ENCODE results near the gene RFPL2. TPM values are rescaled to one million over a fixed set of nuclear protein-coding genes. Genes with fewer than 3 reads are reported as not detected.
"Not testable (repeated sequence)": the region's sequence is repeated elsewhere in the genome, so short reads cannot be mapped to it uniquely, and the experiment has no call there.

RFPL2 gene
- total RNA-seq, 2 experiments from 2014 or later: 0.52 to 0.53 TPM

GRCh38 chr22:32181043-32181442 is 23.8 kb downstream of the RFPL2 start:
- no peak overlapping the region for H3K27ac Mint-ChIP-seq
- no peaks in the 10 kb centered on the region for H3K4me1 Mint-ChIP-seq (ENCODE audit: low read depth)
- intact Hi-C loops (cut with micrococcal nuclease): no loop called here
- ChIA-PET CTCF (no interaction called here), POLR2A (no interaction called here)
- H3K36me3 Mint-ChIP-seq: no peaks in the 10 kb centered on the region
- no peak for DNase-seq
- no peaks in the 10 kb centered on the region for H3K9me3 Mint-ChIP-seq
- no peak overlapping the region for H3K4me3 Mint-ChIP-seq
- H3K27me3 Mint-ChIP-seq: peaks cover 16% of the 10 kb centered on the region

GRCh38 chr22:32177221-32177765 is 27.6 kb downstream of the RFPL2 start:
- Mint-ChIP-seq H3K36me3 (no peaks in the 10 kb centered on the region), H3K4me1 (ENCODE audit: low read depth) (no peaks in the 10 kb centered on the region), H3K27me3 (peaks cover 20% of the 10 kb centered on the region), H3K4me3 (no peak overlapping the region), H3K9me3 (no peaks in the 10 kb centered on the region), H3K27ac (no peak overlapping the region)
- intact Hi-C loops (cut with micrococcal nuclease): no loop called here
- no peak for DNase-seq
- ChIA-PET CTCF (no interaction called here), POLR2A (no interaction called here)

DNA sequence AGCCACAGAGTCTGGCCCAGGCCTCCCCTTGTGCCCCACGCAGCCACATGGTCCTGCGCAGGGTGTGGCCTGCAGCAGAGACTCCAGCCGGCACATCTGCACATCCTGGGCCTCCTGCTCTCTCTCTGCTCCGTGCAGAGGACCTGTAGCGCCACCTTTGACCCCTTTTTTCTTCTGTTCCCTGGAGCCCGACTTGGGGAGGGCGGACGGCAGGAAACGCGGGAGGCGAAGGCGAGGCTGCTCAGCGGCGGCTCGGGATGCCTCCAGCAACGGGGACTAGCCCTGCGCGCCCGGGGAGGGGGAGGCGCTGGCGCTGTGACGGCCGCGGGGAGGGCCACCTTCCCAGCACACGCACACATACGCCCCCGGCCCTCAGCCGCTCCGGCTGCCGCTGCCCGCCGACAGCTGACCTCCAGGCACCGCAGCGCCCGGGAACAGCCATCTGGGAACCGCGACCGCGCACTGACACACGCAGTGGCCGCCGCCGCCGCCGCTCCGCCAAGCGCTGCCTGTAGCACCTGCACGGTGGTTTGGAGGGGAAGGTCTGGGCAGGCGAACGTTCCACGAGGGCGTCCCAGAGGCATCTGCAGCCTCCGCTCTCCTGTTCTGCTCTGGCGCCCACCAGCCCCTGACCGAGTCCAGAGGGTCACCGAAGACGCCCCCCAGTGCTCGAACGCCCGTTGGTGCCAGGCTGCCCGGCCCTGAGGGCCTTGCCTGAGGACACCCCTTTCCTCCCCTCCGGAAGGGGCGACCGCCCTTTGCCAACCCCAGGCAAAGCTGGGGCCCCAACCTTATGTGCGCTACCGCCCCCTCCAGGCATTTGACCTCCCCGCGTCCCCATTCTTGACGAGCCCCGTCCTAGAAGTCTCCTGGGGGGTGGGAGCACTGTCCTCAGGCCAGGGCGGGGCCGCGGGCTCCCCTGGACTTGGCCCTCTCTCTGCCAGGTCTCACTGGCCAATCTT is 28.9 kb downstream of the RFPL2 start:
- DNase-seq: peak; percentile 29
- no peak overlapping the region for H3K4me3 Mint-ChIP-seq
- H3K4me1 Mint-ChIP-seq (ENCODE audit: low read depth): no peaks in the 10 kb centered on the region
- H3K27ac Mint-ChIP-seq: no peak overlapping the region
- ChIA-PET POLR2A (no interaction called here), CTCF (interaction anchor here (0.7 to 0.8 kb wide), 2 partner anchors 93 to 199 kb away, joined by 3 read pairs; no protein-coding TSS in a partner anchor)
- no peaks in the 10 kb centered on the region for H3K9me3 Mint-ChIP-seq
- H3K36me3 Mint-ChIP-seq: no peaks in the 10 kb centered on the region
- intact Hi-C loops (cut with micrococcal nuclease): no loop called here
- H3K27me3 Mint-ChIP-seq: peaks cover 20% of the 10 kb centered on the region

GRCh38 chr22:32175115-32175514 is 29.8 kb downstream of the RFPL2 start:
- no peak overlapping the region for H3K27ac Mint-ChIP-seq
- H3K36me3 Mint-ChIP-seq: no peaks in the 10 kb centered on the region
- H3K4me1 Mint-ChIP-seq (ENCODE audit: low read depth): no peaks in the 10 kb centered on the region
- DNase-seq: no peak
- no peaks in the 10 kb centered on the region for H3K9me3 Mint-ChIP-seq
- POLR2A ChIA-PET: no interaction called here
- H3K27me3 Mint-ChIP-seq: peaks cover 20% of the 10 kb centered on the region
- intact Hi-C loops (cut with micrococcal nuclease): no loop called here
- CTCF ChIA-PET: interaction anchor here (0.7 kb wide), 1 partner anchor 327 kb away, joined by 3 read pairs; no protein-coding TSS in a partner anchor
- no peak overlapping the region for H3K4me3 Mint-ChIP-seq

- POLR2A ChIA-PET: no interaction called here
- peaks cover 7% of the 10 kb centered on the region for H3K4me1 Mint-ChIP-seq (ENCODE audit: low read depth)
- intact Hi-C loops (cut with micrococcal nuclease): loop anchor here (5.0 kb wide), 1 partner anchor 37 kb away; no protein-coding TSS in a partner anchor
- no peak for DNase-seq
- no peaks in the 10 kb centered on the region for H3K9me3 Mint-ChIP-seq
- no peak overlapping the region for H3K27ac Mint-ChIP-seq
- no peaks in the 10 kb centered on the region for H3K36me3 Mint-ChIP-seq
- no peaks in the 10 kb centered on the region for H3K27me3 Mint-ChIP-seq
- H3K4me3 Mint-ChIP-seq: no peak overlapping the region
- CTCF ChIA-PET: no interaction called here
Observed at GRCh38 chr22:32165681-32166080, 39.2 kb downstream of the RFPL2 start.

GRCh38 chr22:32164075-32164860 is 40.6 kb downstream of the RFPL2 start:
- Mint-ChIP-seq H3K27ac (no peak overlapping the region), H3K9me3 (no peaks in the 10 kb centered on the region), H3K36me3 (no peaks in the 10 kb centered on the region), H3K4me3 (no peak overlapping the region), H3K27me3 (no peaks in the 10 kb centered on the region), H3K4me1 (ENCODE audit: low read depth) (peaks cover 7% of the 10 kb centered on the region)
- ChIA-PET CTCF (interaction anchor here (0.6 kb wide), 1 partner anchor 386 kb away, joined by 3 read pairs; no protein-coding TSS in a partner anchor), POLR2A (no interaction called here)
- intact Hi-C loops (cut with micrococcal nuclease): no loop called here
- no peak for DNase-seq

- not testable (repeated sequence) for H3K4me3 Mint-ChIP-seq
Observed at GRCh38 chr22:32160411-32160810, 44.5 kb downstream of the RFPL2 start.

DNA sequence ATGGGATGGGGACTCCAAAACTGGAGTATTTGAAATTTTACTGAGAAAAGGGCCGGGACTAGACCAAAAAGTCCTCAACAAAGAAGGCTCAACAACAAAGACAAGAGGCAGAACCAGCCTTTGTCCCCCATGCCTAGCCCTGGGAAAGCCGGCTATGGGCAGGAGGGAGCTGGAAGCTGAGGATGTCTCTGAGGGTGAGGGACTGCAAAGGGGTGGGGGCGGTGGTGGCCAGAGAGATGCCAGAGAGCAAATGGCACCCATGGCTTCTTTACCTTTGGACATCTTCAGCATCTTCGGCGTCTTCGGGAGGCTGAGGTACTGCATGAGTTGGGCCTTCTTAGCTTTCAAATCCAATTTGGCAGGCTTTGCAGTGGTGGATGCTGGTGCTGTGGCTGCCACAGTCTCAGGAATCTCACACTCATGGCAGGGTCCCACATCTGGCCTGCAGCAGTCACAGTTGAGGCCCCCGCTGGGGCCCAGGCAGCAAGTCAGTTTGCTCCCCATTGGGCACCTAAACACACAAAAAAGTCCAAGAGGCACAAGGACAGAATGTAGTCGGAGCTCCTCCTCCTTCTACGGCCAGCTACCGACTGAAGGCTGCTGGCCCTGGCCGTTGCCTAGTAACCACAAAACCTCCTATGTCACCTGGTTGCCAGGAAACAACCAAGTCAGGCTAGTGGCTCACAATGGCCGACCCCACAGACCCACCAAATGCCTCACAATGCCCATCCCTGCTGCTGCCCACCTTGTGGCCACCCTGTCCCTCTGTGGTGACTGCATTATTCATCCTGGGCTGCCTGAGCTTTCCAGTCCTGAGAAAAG is 46.0 kb downstream of the RFPL2 start, which contains the start of gene C22orf42:
Gene C22orf42 (minus strand): TSS at position 592 of the 822 bp plus-strand sequence. CDS start 88 bp downstream, at position 504.
- H3K4me1 Mint-ChIP-seq (ENCODE audit: low read depth): peaks cover 6% of the 10 kb centered on the region
- no peaks in the 10 kb centered on the region for H3K27me3 Mint-ChIP-seq
- H3K36me3 Mint-ChIP-seq: no peaks in the 10 kb centered on the region
- no peaks in the 10 kb centered on the region for H3K9me3 Mint-ChIP-seq
- intact Hi-C loops (cut with micrococcal nuclease): no loop called here
- ChIA-PET CTCF (no interaction called here), POLR2A (interaction anchor here (0.6 kb wide), 1 partner anchor 136 kb away, joined by 3 read pairs; no protein-coding TSS in a partner anchor)
- no peak within 1 kb of the TSS for H3K27ac Mint-ChIP-seq
- no peak for DNase-seq
- H3K4me3 Mint-ChIP-seq: no peak within 1 kb of the TSS

More at GRCh38 chr22:32160411-32160810, 44.5 kb downstream of the RFPL2 start:
- H3K27me3 Mint-ChIP-seq; POLR2A ChIA-PET; H3K27ac Mint-ChIP-seq; H3K36me3 Mint-ChIP-seq; intact Hi-C loops (cut with micrococcal nuclease); CTCF ChIA-PET; H3K4me1 Mint-ChIP-seq (ENCODE audit: low read depth); DNase-seq; H3K9me3 Mint-ChIP-seq: not testable (repeated sequence)

- peaks cover 11% of the 10 kb centered on the region for H3K4me1 Mint-ChIP-seq (ENCODE audit: low read depth)
- H3K27ac Mint-ChIP-seq, CTCF ChIA-PET: not testable (repeated sequence)
Observed at GRCh38 chr22:32157632-32158031, 47.2 kb downstream of the RFPL2 start.

DNA sequence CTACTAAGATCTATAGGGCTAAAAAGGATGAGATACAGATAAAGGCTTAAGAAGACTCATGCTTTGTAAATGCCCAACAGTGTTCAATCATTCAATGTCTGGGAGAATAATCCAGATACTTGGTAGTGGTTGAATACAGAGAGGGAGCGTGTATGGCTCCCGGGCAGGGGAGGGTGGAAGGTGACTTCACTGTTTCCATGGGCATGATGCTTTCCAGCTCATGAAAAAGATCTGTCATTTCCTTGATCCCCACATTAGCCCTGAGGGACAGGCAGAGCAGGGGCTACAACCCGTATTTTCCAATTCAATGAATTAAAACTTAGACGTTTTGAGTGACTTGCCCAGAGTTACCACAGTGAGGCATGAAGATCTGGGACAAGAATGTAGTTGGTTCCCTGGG is 50.1 kb downstream of the RFPL2 start:
- H3K4me3 Mint-ChIP-seq; intact Hi-C loops (cut with micrococcal nuclease); DNase-seq; H3K9me3 Mint-ChIP-seq; CTCF ChIA-PET; H3K27me3 Mint-ChIP-seq; POLR2A ChIA-PET; H3K36me3 Mint-ChIP-seq; H3K27ac Mint-ChIP-seq: not testable (repeated sequence)
- H3K4me1 Mint-ChIP-seq (ENCODE audit: low read depth): peaks cover 18% of the 10 kb centered on the region

More at GRCh38 chr22:32157632-32158031, 47.2 kb downstream of the RFPL2 start:
- H3K27me3 Mint-ChIP-seq; POLR2A ChIA-PET; intact Hi-C loops (cut with micrococcal nuclease); H3K9me3 Mint-ChIP-seq; H3K36me3 Mint-ChIP-seq; DNase-seq; H3K4me3 Mint-ChIP-seq: not testable (repeated sequence)

DNA sequence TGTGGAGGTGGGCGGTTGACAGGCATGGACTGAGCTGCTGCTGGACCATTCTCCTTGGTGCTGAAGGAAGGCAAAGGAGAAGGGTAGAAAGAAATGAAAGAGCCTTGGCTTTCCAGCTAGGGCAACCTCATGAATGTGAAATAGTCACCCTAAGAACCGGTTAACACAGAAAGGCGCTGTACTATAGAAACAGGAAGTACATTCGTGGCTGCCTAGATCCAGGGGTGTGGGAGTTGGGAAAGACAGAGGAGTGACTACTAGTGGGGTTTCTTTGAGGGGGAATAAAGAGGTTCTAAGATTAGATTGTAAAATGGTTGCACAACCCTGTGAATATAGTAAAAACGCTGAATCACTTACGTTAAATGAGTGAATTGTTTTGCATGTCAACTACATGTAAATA is 53.2 kb downstream of the RFPL2 start:
- CTCF ChIA-PET; H3K9me3 Mint-ChIP-seq; intact Hi-C loops (cut with micrococcal nuclease); H3K27me3 Mint-ChIP-seq; H3K4me3 Mint-ChIP-seq; H3K36me3 Mint-ChIP-seq; H3K27ac Mint-ChIP-seq; DNase-seq; POLR2A ChIA-PET: not testable (repeated sequence)
- peaks cover 18% of the 10 kb centered on the region for H3K4me1 Mint-ChIP-seq (ENCODE audit: low read depth)

Measured in activated CD4-positive, alpha-beta memory T cell treated with anti-CD3 and anti-CD28 coated beads for 36 hours (primary cell).